GM23338 (cell line): Measurements from ENCODE around the gene MAP3K6.

Source experiments
- CREB1 ChIP-seq: fragments of 250-450 bp; sonication (Bioruptor Pico); IDR thresholded peaks from 2 replicates; pipeline ENCODE4 v1.5.0; 2020; ENCODE audit warnings: low read depth, mild to moderate bottlenecking, moderate library complexity
- EZH2 ChIP-seq: fragments of 200-600 bp; sonication (generic); IDR thresholded peaks from one replicate; pipeline ENCODE4 v1.8.0; 2017; ENCODE audit warnings: antibody characterized with exemption, mild to moderate bottlenecking, low read depth; ENCODE audit not compliant: unreplicated experiment
- EZH2phosphoT487 ChIP-seq: fragments of 200-600 bp; sonication (generic); IDR thresholded peaks from one replicate; pipeline ENCODE4 v1.8.1; 2018; ENCODE audit warnings: antibody characterized with exemption; ENCODE audit not compliant: unreplicated experiment
- JUNB ChIP-seq: IDR thresholded peaks from one replicate; pipeline ENCODE4 v1.6.1; 2016; ENCODE audit warnings: antibody characterized with exemption; ENCODE audit not compliant: unreplicated experiment
- REST ChIP-seq: IDR thresholded peaks from one replicate; pipeline ENCODE4 v1.6.1; 2018; ENCODE audit warnings: antibody characterized with exemption; ENCODE audit not compliant: unreplicated experiment
- ZNF114 ChIP-seq: fragments of 250-450 bp; sonication (Bioruptor Pico); IDR thresholded peaks from 2 replicates; pipeline ENCODE4 v1.5.0; 2020; ENCODE audit warnings: mild to moderate bottlenecking, moderate library complexity
- TF ChIP-seq, protein P1 (sequence below), 2 experiments: fragments of 200-600 bp in 1 of 2; sonication (generic) in 1 of 2; conservative IDR thresholded peaks; 2 replicates each; pipeline versions ENCODE4 v1.5.1 to v1.6.1; 2016 to 2017; ENCODE audit warnings: antibody characterized with exemption in 2 of 2, low read depth in 2 of 2, mild to moderate bottlenecking in 2 of 2, moderate library complexity in 1 of 2

DNA sequence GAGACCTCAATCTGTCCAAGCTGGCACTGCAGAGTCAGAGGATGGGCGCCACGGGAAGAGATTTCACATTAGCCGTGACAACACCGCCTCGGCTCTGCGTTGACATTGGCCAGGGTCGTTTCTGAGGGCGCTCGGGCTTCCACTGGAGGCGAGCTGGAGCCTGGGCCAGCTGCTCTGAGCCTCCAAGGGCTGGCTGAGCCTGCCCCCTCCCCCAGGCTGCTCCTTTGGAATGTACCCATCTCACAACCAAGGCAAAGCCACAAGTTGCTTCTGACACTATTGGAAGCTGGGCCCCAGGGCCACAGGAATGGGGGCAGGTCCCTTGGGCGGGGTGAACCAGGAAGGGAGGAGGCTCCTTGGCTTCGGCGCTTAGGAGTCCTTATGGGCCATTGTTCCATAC is 38.3 kb upstream of the MAP3K6 start:
- no peak for TF ChIP-seq REST
- TF ChIP-seq, protein P1, sequence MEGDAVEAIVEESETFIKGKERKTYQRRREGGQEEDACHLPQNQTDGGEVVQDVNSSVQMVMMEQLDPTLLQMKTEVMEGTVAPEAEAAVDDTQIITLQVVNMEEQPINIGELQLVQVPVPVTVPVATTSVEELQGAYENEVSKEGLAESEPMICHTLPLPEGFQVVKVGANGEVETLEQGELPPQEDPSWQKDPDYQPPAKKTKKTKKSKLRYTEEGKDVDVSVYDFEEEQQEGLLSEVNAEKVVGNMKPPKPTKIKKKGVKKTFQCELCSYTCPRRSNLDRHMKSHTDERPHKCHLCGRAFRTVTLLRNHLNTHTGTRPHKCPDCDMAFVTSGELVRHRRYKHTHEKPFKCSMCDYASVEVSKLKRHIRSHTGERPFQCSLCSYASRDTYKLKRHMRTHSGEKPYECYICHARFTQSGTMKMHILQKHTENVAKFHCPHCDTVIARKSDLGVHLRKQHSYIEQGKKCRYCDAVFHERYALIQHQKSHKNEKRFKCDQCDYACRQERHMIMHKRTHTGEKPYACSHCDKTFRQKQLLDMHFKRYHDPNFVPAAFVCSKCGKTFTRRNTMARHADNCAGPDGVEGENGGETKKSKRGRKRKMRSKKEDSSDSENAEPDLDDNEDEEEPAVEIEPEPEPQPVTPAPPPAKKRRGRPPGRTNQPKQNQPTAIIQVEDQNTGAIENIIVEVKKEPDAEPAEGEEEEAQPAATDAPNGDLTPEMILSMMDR (conservative IDR thresholded peaks at IDR 0.05; ENCODE audit: low read depth in 2 of 2): 0 out of 4 replicates have a peak, but pooled peaks of 1 of the 2 experiments have one; percentile 5
- no peak for TF ChIP-seq JUNB
- no peak for TF ChIP-seq EZH2
- no peak for TF ChIP-seq ZNF114
- no peak for TF ChIP-seq EZH2phosphoT487
- no peak for TF ChIP-seq CREB1 (CRISPR knock-in tag)
